Karpas-422 (cell line): ENCODE measurements around the gene CD300A. TPM values are rescaled to one million over a fixed set of nuclear protein-coding genes. Genes with fewer than 3 reads are reported as not detected.

Experiments used
- DNase-seq: peaks from one replicate; pipeline ENCODE4 v3.0.0-alpha.2; 2015
- H2AFZ ChIP-seq: fragments of 200-600 bp; sonication (generic); 2 replicates; pipeline ENCODE4 v1.6.1; 2014; ENCODE audit warnings: antibody characterized with exemption, low read length, mixed read lengths
- H3K27ac ChIP-seq: fragments of 200-600 bp; sonication (generic); 2 replicates; pipeline ENCODE4 v1.5.1; 2014; ENCODE audit warnings: mild to moderate bottlenecking, low read length, moderate library complexity
- H3K27me3 ChIP-seq: fragments of 200-600 bp; sonication (generic); 2 replicates; pipeline ENCODE4 v1.6.1; 2014; ENCODE audit warnings: low read length, mixed read lengths
- H3K36me3 ChIP-seq: fragments of 200-600 bp; sonication (generic); 2 replicates; pipeline ENCODE4 v1.6.1; 2014; ENCODE audit warnings: low read length, mixed read lengths; ENCODE audit not compliant: insufficient read depth
- H3K4me1 ChIP-seq: fragments of 200-600 bp; sonication (generic); 2 replicates; pipeline ENCODE4 v1.6.1; 2014; ENCODE audit warnings: mild to moderate bottlenecking, low read length, mixed read lengths
- H3K4me2 ChIP-seq: fragments of 200-600 bp; sonication (generic); 2 replicates; pipeline ENCODE4 v1.6.1; 2014; ENCODE audit warnings: low read length, low read depth, mild to moderate bottlenecking; ENCODE audit not compliant: poor library complexity, severe bottlenecking
- H3K4me3 ChIP-seq: fragments of 200-600 bp; sonication (generic); 2 replicates; pipeline ENCODE4 v1.5.1; 2014; ENCODE audit warnings: mild to moderate bottlenecking, antibody characterized with exemption, low read length, mixed read lengths
- H3K79me2 ChIP-seq: fragments of 200-600 bp; sonication (generic); 2 replicates; pipeline ENCODE4 v1.6.1; 2014; ENCODE audit warnings: mild to moderate bottlenecking, low read length, mixed read lengths
- H3K9ac ChIP-seq: fragments of 200-600 bp; sonication (generic); 2 replicates; pipeline ENCODE4 v1.6.0; 2014; ENCODE audit warnings: low read length
- H3K9me2 ChIP-seq: fragments of 200-600 bp; sonication (generic), shearing (Covaris generic); replicated peaks from 2 replicates; pipeline ENCODE4 v1.6.0; 2014; ENCODE audit warnings: mild to moderate bottlenecking, low read length, moderate library complexity; ENCODE audit not compliant: insufficient read depth
- H3K9me3 ChIP-seq: fragments of 300-700, 200-600 bp; sonication (generic); 2 replicates; pipeline ENCODE4 v1.6.1; 2014; ENCODE audit warnings: low read length, mixed read lengths
- H4K20me1 ChIP-seq: fragments of 200-600 bp; sonication (generic); 2 replicates; pipeline ENCODE4 v1.6.1; 2014; ENCODE audit warnings: mild to moderate bottlenecking, antibody characterized with exemption, low read length, low read depth; ENCODE audit not compliant: insufficient read depth
- total RNA-seq: library from RNA; depleted of rRNA; stranded (reverse); fragments of >200 nt; shearing (Covaris generic); gene quantifications from 2 replicates; pipeline ENCODE4 v1.2.3, GENCODE V29; 2014; ENCODE audit warnings: low replicate concordance

Gene CD300A
- total RNA-seq, 1 experiment from 2014 or later = not detected

GRCh38 chr17:74461611-74462010 lies 4.8 kb upstream of the CD300A start:
- Histone ChIP-seq H3K9me3 (no peaks in the 10 kb centered on the region), H3K4me1 (no peaks in the 10 kb centered on the region), H3K9me2 (no peaks in the 10 kb centered on the region), H3K4me3 (no peak overlapping the region), H3K36me3 (no peaks in the 10 kb centered on the region), H2AFZ (no peak overlapping the region), H3K9ac (no peak overlapping the region), H3K27ac (no peak overlapping the region), H4K20me1 (no peaks in the 10 kb centered on the region), H3K79me2 (no peaks in the 10 kb centered on the region), H3K27me3 (no peaks in the 10 kb centered on the region), H3K4me2 (no peak overlapping the region)
- DNase-seq = no peak

GRCh38 chr17:74464730-74465377 lies 1.6 kb upstream of the CD300A start:
- no peak for DNase-seq
- H3K9me2 ChIP-seq = no peaks in the 10 kb centered on the region
- H3K27me3 ChIP-seq = no peaks in the 10 kb centered on the region
- H3K9me3 ChIP-seq = no peaks in the 10 kb centered on the region
- H3K27ac ChIP-seq = no peak overlapping the region
- H3K4me2 ChIP-seq = no peak overlapping the region
- H2AFZ ChIP-seq = no peak overlapping the region
- H3K9ac ChIP-seq = no peak overlapping the region
- no peaks in the 10 kb centered on the region for H4K20me1 ChIP-seq
- no peak overlapping the region for H3K4me3 ChIP-seq
- no peaks in the 10 kb centered on the region for H3K4me1 ChIP-seq
- no peaks in the 10 kb centered on the region for H3K36me3 ChIP-seq
- H3K79me2 ChIP-seq = no peaks in the 10 kb centered on the region

- Histone ChIP-seq H3K9me2 (no peaks in the 10 kb centered on the region), H3K4me2 (no peak overlapping the region), H3K9ac (no peak overlapping the region), H3K4me3 (no peak overlapping the region), H3K36me3 (no peaks in the 10 kb centered on the region), H3K27me3 (no peaks in the 10 kb centered on the region), H2AFZ (no peak overlapping the region), H3K4me1 (no peaks in the 10 kb centered on the region), H3K9me3 (no peaks in the 10 kb centered on the region), H3K79me2 (no peaks in the 10 kb centered on the region), H4K20me1 (no peaks in the 10 kb centered on the region), H3K27ac (no peak overlapping the region)
- no peak for DNase-seq
These were observed 890 bp upstream of the CD300A start for GRCh38 chr17:74465378-74466110.

- no peak for DNase-seq
- Histone ChIP-seq H3K79me2 (no peaks in the 10 kb centered on the region), H3K4me3 (no peak overlapping the region), H3K9me3 (no peaks in the 10 kb centered on the region), H3K9ac (no peak overlapping the region), H3K27ac (no peak overlapping the region), H3K27me3 (no peaks in the 10 kb centered on the region), H3K4me2 (no peak overlapping the region), H3K9me2 (no peaks in the 10 kb centered on the region), H2AFZ (no peak overlapping the region), H3K4me1 (no peaks in the 10 kb centered on the region), H4K20me1 (no peaks in the 10 kb centered on the region), H3K36me3 (no peaks in the 10 kb centered on the region)
These were observed 372 bp downstream of the CD300A start for GRCh38 chr17:74466828-74467184.

- no peaks in the 10 kb centered on the region for H3K9me2 ChIP-seq
- H3K79me2 ChIP-seq = no peaks in the 10 kb centered on the region
- no peak overlapping the region for H3K27ac ChIP-seq
- H3K9me3 ChIP-seq = no peaks in the 10 kb centered on the region
- no peak overlapping the region for H3K4me3 ChIP-seq
- H2AFZ ChIP-seq = no peak overlapping the region
- no peaks in the 10 kb centered on the region for H4K20me1 ChIP-seq
- H3K4me1 ChIP-seq = no peaks in the 10 kb centered on the region
- no peak overlapping the region for H3K9ac ChIP-seq
- H3K36me3 ChIP-seq = no peaks in the 10 kb centered on the region
- no peak overlapping the region for H3K4me2 ChIP-seq
- no peak for DNase-seq
- H3K27me3 ChIP-seq = no peaks in the 10 kb centered on the region
These were observed 952 bp downstream of the CD300A start for GRCh38 chr17:74467221-74467951.

- no peak overlapping the region for H3K9ac ChIP-seq
- no peaks in the 10 kb centered on the region for H3K4me1 ChIP-seq
- no peak for DNase-seq
- H2AFZ ChIP-seq = no peak overlapping the region
- H3K4me3 ChIP-seq = no peak overlapping the region
- no peaks in the 10 kb centered on the region for H3K9me3 ChIP-seq
- no peaks in the 10 kb centered on the region for H3K36me3 ChIP-seq
- no peaks in the 10 kb centered on the region for H4K20me1 ChIP-seq
- no peak overlapping the region for H3K27ac ChIP-seq
- H3K9me2 ChIP-seq = no peaks in the 10 kb centered on the region
- no peak overlapping the region for H3K4me2 ChIP-seq
- H3K79me2 ChIP-seq = no peaks in the 10 kb centered on the region
- no peaks in the 10 kb centered on the region for H3K27me3 ChIP-seq
These were observed 4.9 kb downstream of the CD300A start for GRCh38 chr17:74471341-74471740.

- H3K27ac ChIP-seq = no peak overlapping the region
- DNase-seq = no peak
- no peaks in the 10 kb centered on the region for H3K27me3 ChIP-seq
- no peak overlapping the region for H3K4me2 ChIP-seq
- no peaks in the 10 kb centered on the region for H3K4me1 ChIP-seq
- H3K36me3 ChIP-seq = no peaks in the 10 kb centered on the region
- H4K20me1 ChIP-seq = no peaks in the 10 kb centered on the region
- H3K9me2 ChIP-seq = no peaks in the 10 kb centered on the region
- no peak overlapping the region for H3K4me3 ChIP-seq
- H3K79me2 ChIP-seq = no peaks in the 10 kb centered on the region
- no peak overlapping the region for H3K9ac ChIP-seq
- no peak overlapping the region for H2AFZ ChIP-seq
- H3K9me3 ChIP-seq = no peaks in the 10 kb centered on the region
These were observed 6.5 kb downstream of the CD300A start for GRCh38 chr17:74472890-74473289.

- no peaks in the 10 kb centered on the region for H4K20me1 ChIP-seq
- no peak overlapping the region for H3K4me3 ChIP-seq
These were observed 6.9 kb downstream of the CD300A start for GRCh38 chr17:74473294-74473693.

More at GRCh38 chr17:74473294-74473693, 6.9 kb downstream of the CD300A start:
- Histone ChIP-seq H3K27me3 (no peaks in the 10 kb centered on the region), H2AFZ (no peak overlapping the region), H3K9ac (no peak overlapping the region), H3K79me2 (no peaks in the 10 kb centered on the region), H3K4me1 (peaks cover 2% of the 10 kb centered on the region; the same call in 1 of the 2 replicates), H3K36me3 (no peaks in the 10 kb centered on the region), H3K9me3 (no peaks in the 10 kb centered on the region), H3K9me2 (no peaks in the 10 kb centered on the region), H3K27ac (no peak overlapping the region), H3K4me2 (no peak overlapping the region)
- DNase-seq = no peak
